Astrocyte of the cerebellum (primary cell): ENCODE measurements around the gene FSTL4.

Experiments used
- DNase-seq: peaks from one replicate; pipeline ENCODE4 v3.0.0-alpha.2; 2011; ENCODE audit warnings: low read depth
- H3K4me3 ChIP-seq: 2 replicates; pipeline ENCODE4 v1.5.1; 2011; ENCODE audit warnings: mild to moderate bottlenecking, low read depth, low read length, moderate library complexity
- in situ Hi-C: cut with HindIII; loops from 2 replicates; pipeline ENCODE4 v1.10.0; 2017; ENCODE audit warnings: low sequenced_read_pairs
- TF ChIP-seq, protein P1 (sequence below): IDR thresholded peaks from 2 replicates; pipeline ENCODE4 v1.5.1; 2012; ENCODE audit warnings: low read length, low read depth, moderate library complexity, mild to moderate bottlenecking; ENCODE audit errors: missing control alignments

FSTL4 gene

GRCh38 chr5:133325864-133326263 is 286.5 kb downstream of the FSTL4 start:
- no peak overlapping the region for H3K4me3 ChIP-seq
- no peak for DNase-seq
- TF ChIP-seq, protein P1, sequence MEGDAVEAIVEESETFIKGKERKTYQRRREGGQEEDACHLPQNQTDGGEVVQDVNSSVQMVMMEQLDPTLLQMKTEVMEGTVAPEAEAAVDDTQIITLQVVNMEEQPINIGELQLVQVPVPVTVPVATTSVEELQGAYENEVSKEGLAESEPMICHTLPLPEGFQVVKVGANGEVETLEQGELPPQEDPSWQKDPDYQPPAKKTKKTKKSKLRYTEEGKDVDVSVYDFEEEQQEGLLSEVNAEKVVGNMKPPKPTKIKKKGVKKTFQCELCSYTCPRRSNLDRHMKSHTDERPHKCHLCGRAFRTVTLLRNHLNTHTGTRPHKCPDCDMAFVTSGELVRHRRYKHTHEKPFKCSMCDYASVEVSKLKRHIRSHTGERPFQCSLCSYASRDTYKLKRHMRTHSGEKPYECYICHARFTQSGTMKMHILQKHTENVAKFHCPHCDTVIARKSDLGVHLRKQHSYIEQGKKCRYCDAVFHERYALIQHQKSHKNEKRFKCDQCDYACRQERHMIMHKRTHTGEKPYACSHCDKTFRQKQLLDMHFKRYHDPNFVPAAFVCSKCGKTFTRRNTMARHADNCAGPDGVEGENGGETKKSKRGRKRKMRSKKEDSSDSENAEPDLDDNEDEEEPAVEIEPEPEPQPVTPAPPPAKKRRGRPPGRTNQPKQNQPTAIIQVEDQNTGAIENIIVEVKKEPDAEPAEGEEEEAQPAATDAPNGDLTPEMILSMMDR = no peak
- in situ Hi-C loops = no loop called here

DNA sequence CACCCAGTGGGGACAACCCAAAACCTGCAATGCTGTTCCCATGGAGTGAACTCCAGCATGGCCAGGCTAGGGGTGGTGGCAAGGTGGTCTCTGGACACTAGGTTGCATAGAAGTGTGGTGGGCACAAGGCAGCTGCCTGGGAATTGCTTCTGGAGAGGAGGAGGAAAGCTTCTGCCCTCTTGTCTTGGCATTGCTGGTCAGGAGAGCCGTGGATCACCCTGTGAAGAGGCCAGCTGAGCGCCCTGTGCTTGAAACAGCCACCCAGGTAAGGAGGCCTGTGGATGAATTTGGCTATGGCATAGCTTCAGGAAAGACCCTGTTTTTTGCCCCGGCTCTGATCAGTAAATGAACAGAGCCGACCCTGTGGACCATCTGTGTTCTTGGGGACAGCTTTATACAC is 287.4 kb downstream of the FSTL4 start:
- H3K4me3 ChIP-seq = no peak overlapping the region
- in situ Hi-C loops = no loop called here
- no peak for DNase-seq
- TF ChIP-seq, protein P1 = no peak

GRCh38 chr5:133323494-133324457 is 288.6 kb downstream of the FSTL4 start:
- DNase-seq = no peak
- H3K4me3 ChIP-seq = no peak overlapping the region
- TF ChIP-seq, protein P1 = no peak
- in situ Hi-C loops = no loop called here

DNA sequence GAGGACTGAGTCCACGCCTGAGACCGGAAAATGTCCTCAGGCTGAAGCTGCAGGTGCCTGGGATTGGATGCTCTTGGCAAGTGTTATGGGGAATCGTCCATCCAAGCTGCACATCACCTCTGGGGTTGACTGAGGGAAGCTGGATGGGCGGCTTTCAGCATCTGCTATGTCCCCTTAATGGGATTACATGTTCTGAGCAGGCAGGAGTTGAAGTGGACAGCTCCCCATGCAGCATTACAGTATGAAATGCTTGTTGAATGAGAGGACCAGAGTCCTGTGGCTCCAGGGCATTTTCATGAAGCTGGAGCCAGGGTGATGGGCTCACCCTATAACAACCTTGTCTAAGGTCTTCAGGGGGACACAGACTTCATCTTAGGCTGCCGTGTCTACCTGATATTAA is 289.6 kb downstream of the FSTL4 start:
- TF ChIP-seq, protein P1 = no peak
- H3K4me3 ChIP-seq = no peak overlapping the region
- no peak for DNase-seq
- in situ Hi-C loops = no loop called here

DNA sequence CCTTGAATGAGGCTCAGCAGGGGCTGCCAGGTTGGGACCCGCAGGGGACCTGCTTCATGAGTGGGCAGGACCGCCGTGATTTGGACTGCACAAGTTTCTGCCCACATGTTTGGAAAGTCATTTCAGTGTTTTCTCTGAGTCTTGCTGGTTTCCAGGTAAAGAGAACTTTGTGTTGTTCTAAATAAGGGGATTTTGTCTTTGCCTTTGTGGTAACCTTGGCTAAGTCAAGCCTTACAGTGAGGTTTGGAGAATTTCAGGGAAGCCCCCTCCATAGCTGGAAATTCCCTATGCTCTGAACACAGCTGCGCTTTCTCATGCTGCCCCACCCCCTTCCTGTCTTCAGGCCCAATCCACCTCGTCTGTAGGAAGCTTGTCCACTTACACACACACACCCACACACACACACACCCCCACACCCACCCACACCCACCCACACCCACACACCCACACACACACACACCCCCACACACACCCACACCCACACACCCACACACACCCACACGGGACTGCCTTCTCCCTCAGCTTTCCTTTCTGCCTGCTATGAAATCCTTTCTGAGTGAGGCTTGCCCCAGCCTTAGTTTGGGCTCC is 290.4 kb downstream of the FSTL4 start:
- TF ChIP-seq, protein P1 = no peak

GRCh38 chr5:133321286-133321832 is 291.0 kb downstream of the FSTL4 start:
- TF ChIP-seq, protein P1 = no peak
- H3K4me3 ChIP-seq = no peak overlapping the region
- in situ Hi-C loops = no loop called here
- no peak for DNase-seq

More for the DNA sequence above, 290.4 kb downstream of the FSTL4 start:
- no peak overlapping the region for H3K4me3 ChIP-seq
- DNase-seq = no peak
- in situ Hi-C loops = no loop called here
